DOHH2 (cell line): Measurements from ENCODE around the gene CRB3.

Experiments
- EZH2phosphoT487 ChIP-seq: fragments of 200-600 bp; sonication (generic); IDR thresholded peaks from 2 replicates; pipeline ENCODE4 v1.6.1; 2017; ENCODE audit warnings: borderline replicate concordance, mild to moderate bottlenecking, antibody characterized with exemption, low read length, moderate library complexity, mixed read lengths
- TF ChIP-seq, protein P1 (sequence below): fragments of 200-600 bp; sonication (generic); IDR thresholded peaks from one replicate; pipeline ENCODE4 v1.5.1; 2014; ENCODE audit warnings: antibody characterized with exemption, mild to moderate bottlenecking, low read depth, low read length; ENCODE audit not compliant: poor library complexity, severe bottlenecking

GRCh38 chr19:6516018-6516658, 52.1 kb downstream of the CRB3 start:
- TF ChIP-seq, protein P1, sequence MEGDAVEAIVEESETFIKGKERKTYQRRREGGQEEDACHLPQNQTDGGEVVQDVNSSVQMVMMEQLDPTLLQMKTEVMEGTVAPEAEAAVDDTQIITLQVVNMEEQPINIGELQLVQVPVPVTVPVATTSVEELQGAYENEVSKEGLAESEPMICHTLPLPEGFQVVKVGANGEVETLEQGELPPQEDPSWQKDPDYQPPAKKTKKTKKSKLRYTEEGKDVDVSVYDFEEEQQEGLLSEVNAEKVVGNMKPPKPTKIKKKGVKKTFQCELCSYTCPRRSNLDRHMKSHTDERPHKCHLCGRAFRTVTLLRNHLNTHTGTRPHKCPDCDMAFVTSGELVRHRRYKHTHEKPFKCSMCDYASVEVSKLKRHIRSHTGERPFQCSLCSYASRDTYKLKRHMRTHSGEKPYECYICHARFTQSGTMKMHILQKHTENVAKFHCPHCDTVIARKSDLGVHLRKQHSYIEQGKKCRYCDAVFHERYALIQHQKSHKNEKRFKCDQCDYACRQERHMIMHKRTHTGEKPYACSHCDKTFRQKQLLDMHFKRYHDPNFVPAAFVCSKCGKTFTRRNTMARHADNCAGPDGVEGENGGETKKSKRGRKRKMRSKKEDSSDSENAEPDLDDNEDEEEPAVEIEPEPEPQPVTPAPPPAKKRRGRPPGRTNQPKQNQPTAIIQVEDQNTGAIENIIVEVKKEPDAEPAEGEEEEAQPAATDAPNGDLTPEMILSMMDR: no peak
- no peak for TF ChIP-seq EZH2phosphoT487
